Hepatocyte (in vitro differentiated cells): ENCODE measurements around the gene FBXO42. TPM values are rescaled to one million over a fixed set of nuclear protein-coding genes. Genes with fewer than 3 reads are reported as not detected.

Source experiments
- DNase-seq: peaks from one replicate; pipeline ENCODE4 v3.0.0-alpha.2; 2016; ENCODE audit warnings: low spot score
- H2AFZ ChIP-seq: fragments of 200-600 bp; sonication (generic); 2 replicates; pipeline ENCODE4 v1.6.0; 2016; ENCODE audit warnings: antibody characterized with exemption, mild to moderate bottlenecking
- H3K27ac ChIP-seq: fragments of 200-600 bp; sonication (generic); 2 replicates; pipeline ENCODE4 v1.5.1; 2016; ENCODE audit warnings: mild to moderate bottlenecking
- H3K27me3 ChIP-seq: fragments of 200-600 bp; sonication (generic); 2 replicates; pipeline ENCODE4 v1.6.1; 2016
- H3K36me3 ChIP-seq: fragments of 200-600 bp; sonication (generic); replicated peaks from 2 replicates; pipeline ENCODE4 v1.5.1; 2016; ENCODE audit warnings: low read depth; ENCODE audit not compliant: insufficient read depth
- H3K4me1 ChIP-seq: fragments of 200-600 bp; sonication (generic); 2 replicates; pipeline ENCODE4 v1.5.1; 2016; ENCODE audit warnings: mild to moderate bottlenecking, moderate library complexity; ENCODE audit not compliant: insufficient read depth
- H3K4me2 ChIP-seq: fragments of 200-600 bp; sonication (generic); 2 replicates; pipeline ENCODE4 v1.6.0; 2016
- H3K4me3 ChIP-seq: fragments of 200-600 bp; sonication (generic); 2 replicates; pipeline ENCODE4 v1.5.1; 2016; ENCODE audit warnings: mild to moderate bottlenecking
- H3K79me2 ChIP-seq: fragments of 200-600 bp; sonication (generic); 2 replicates; pipeline ENCODE4 v1.6.0; 2017; ENCODE audit warnings: mild to moderate bottlenecking
- H3K9me2 ChIP-seq: fragments of 200-600 bp; sonication (generic); replicated peaks from 2 replicates; pipeline ENCODE4 v1.6.0; 2017; ENCODE audit warnings: mild to moderate bottlenecking; ENCODE audit not compliant: insufficient read depth
- H3K9me3 ChIP-seq: fragments of 200-600 bp; sonication (generic); 2 replicates; pipeline ENCODE4 v1.5.1; 2016; ENCODE audit warnings: low read depth, mild to moderate bottlenecking
- H4K20me1 ChIP-seq: fragments of 200-600 bp; sonication (generic); 2 replicates; pipeline ENCODE4 v1.6.0; 2016; ENCODE audit warnings: mild to moderate bottlenecking; ENCODE audit not compliant: insufficient read depth, poor library complexity, severe bottlenecking
- CTCF ChIP-seq: fragments of 200-600 bp; sonication (generic); IDR thresholded peaks from 2 replicates; pipeline ENCODE4 v1.5.1; 2016; ENCODE audit warnings: antibody characterized with exemption, mild to moderate bottlenecking; ENCODE audit not compliant: poor library complexity
- EZH2 ChIP-seq: fragments of 200-600 bp; sonication (generic); IDR thresholded peaks from 2 replicates; pipeline ENCODE4 v1.6.1; 2016; ENCODE audit warnings: antibody characterized with exemption, mild to moderate bottlenecking, borderline replicate concordance
- EZH2phosphoT487 ChIP-seq: fragments of 200-600 bp; sonication (generic); IDR thresholded peaks from one replicate; pipeline ENCODE4 v1.6.1; 2018; ENCODE audit warnings: antibody characterized with exemption, mild to moderate bottlenecking, low read depth, moderate library complexity; ENCODE audit not compliant: unreplicated experiment, severe bottlenecking
- WGBS: methylation state at CpG from one replicate; pipeline ENCODE4 v1.1.6; 2016; ENCODE audit warnings: low lambda C conversion rate; ENCODE audit errors: missing lambda C conversion rate; 5-methylcytosine and 5-hydroxymethylcytosine counted together
- polyA plus RNA-seq: library from polyadenylated mRNA; unstranded; fragments of >200 nt; fragmentation: Nextera tagmentation; extraction: Ambion mirVana; gene quantifications from 2 replicates; pipeline ENCODE4 v1.2.1, GENCODE V29; 2016
- total RNA-seq: library from RNA; depleted of rRNA; stranded (reverse); fragments of >200 nt; gene quantifications from 2 replicates; pipeline ENCODE4 v1.2.3, GENCODE V29; 2014

FBXO42 gene
- total and polyA plus RNA-seq, 2 experiments from 2014 or later, result 19.5 to 21.1 TPM

- Histone ChIP-seq H4K20me1 (no peaks in the 10 kb centered on the region), H2AFZ (no peak overlapping the region), H3K9me2 (no peaks in the 10 kb centered on the region), H3K36me3 (no peaks in the 10 kb centered on the region), H3K27ac (peak overlapping the region; percentile 3), H3K9me3 (no peaks in the 10 kb centered on the region), H3K27me3 (no peaks in the 10 kb centered on the region), H3K4me3 (no peak overlapping the region), H3K4me1 (peaks cover 29% of the 10 kb centered on the region), H3K4me2 (peak overlapping the region; percentile 74), H3K79me2 (peaks cover 18% of the 10 kb centered on the region)
- 81% methylated on average over 4 of the region's 4 CpGs for WGBS
- TF ChIP-seq EZH2 (no peak), CTCF (no peak), EZH2phosphoT487 (no peak)
- no peak for DNase-seq
Observed at GRCh38 chr1:16210581-16210980, 141.7 kb downstream of the FBXO42 start.

- peak overlapping the region; percentile 74 for H3K4me2 ChIP-seq
- H3K4me1 ChIP-seq, result peaks cover 29% of the 10 kb centered on the region
- no peaks in the 10 kb centered on the region for H3K36me3 ChIP-seq
- no peak overlapping the region for H3K4me3 ChIP-seq
- no peaks in the 10 kb centered on the region for H3K9me3 ChIP-seq
- H4K20me1 ChIP-seq, result no peaks in the 10 kb centered on the region
- no peaks in the 10 kb centered on the region for H3K9me2 ChIP-seq
- TF ChIP-seq EZH2 (no peak), EZH2phosphoT487 (no peak), CTCF (no peak)
- DNase-seq, result no peak
- H2AFZ ChIP-seq, result no peak overlapping the region
- peaks cover 18% of the 10 kb centered on the region for H3K79me2 ChIP-seq
- WGBS, result 72% methylated on average over 8 of the region's 11 CpGs
- H3K27me3 ChIP-seq, result no peaks in the 10 kb centered on the region
- H3K27ac ChIP-seq, result peak overlapping the region; percentile 3
Observed at GRCh38 chr1:16209847-16210407, 142.4 kb downstream of the FBXO42 start.

GRCh38 chr1:16209132-16209846 lies 143.0 kb downstream of the FBXO42 start:
- Histone ChIP-seq H3K27me3 (no peaks in the 10 kb centered on the region), H3K4me3 (no peak overlapping the region), H3K36me3 (no peaks in the 10 kb centered on the region), H3K9me2 (no peaks in the 10 kb centered on the region), H3K79me2 (peaks cover 18% of the 10 kb centered on the region), H4K20me1 (no peaks in the 10 kb centered on the region), H3K27ac (no peak overlapping the region), H3K4me1 (peaks cover 29% of the 10 kb centered on the region), H2AFZ (no peak overlapping the region), H3K4me2 (peak overlapping the region; percentile 74), H3K9me3 (no peaks in the 10 kb centered on the region)
- 83% methylated on average over 9 of the region's 9 CpGs for WGBS
- no peak for DNase-seq
- TF ChIP-seq EZH2phosphoT487 (no peak), CTCF (no peak), EZH2 (no peak)
